NCI-H1092 treated with DMSO at 0.1 percent for 48 hours (cell line): ENCODE data around the gene SEMA5A.

Experiments used
- DNase-seq: peaks from one replicate; lab custom pipeline; 2025; lab: John Stamatoyannopoulos, UW

Gene SEMA5A

GRCh38 chr5:9112520-9113291 lies 433.2 kb downstream of the SEMA5A start:
- no peak for DNase-seq

DNA sequence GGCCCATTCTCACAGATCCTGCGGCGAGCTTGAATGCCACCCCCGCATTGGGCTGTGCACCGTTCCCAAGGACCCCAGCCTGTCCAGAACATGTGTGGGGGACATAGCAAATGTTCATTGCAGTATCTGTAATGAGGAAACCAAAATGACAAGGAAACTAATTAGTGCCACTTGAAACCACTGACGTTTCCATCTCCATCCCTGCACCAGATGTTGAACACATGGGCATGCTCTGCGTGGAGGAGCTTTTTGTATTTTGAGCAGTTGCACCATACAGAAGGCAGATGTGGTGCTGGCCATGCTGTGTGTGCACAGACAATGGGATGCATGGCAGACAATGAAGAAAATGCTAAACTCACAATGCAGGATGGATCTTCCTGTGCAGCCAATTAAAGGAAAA lies 437.7 kb downstream of the SEMA5A start:
- no peak for DNase-seq

DNA sequence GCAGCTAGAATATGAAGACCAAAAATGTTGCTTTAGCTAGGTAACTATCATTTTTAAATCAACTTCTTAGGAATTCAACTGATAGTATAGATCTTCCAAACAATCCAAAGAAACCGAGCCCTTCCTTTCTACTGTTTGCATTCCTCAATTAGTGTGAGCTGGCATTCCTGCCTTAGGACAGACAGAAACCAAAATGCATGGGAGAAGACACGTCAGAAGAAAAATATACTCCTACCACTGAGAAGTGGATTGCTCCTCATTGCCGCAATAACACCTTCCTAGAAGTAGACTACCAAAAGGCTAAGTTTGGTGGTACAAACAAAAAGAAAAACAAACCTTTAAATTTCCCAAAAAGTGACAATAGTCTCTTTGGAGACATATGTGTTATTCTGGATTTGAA lies 440.0 kb downstream of the SEMA5A start:
- no peak for DNase-seq

GRCh38 chr5:9104571-9105339 lies 441.1 kb downstream of the SEMA5A start:
- no peak for DNase-seq

DNA sequence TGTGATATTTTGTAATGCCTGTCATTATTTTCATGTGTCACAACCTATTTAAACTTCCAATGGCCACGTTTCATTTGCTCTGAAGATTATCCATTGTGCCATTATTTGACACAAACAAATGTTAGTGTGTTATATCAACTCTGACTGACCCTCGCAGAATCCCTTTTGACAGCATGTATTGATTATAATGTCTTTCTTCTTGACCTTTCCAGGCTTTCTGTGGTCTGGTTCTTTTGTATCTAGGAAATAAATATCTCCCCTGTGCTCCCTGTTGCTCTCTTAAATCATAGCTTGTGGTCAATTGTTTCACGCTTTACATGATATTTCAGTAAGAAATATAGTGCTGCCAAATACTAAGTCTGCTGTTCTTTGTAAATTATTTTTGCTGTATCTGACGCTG lies 442.6 kb downstream of the SEMA5A start:
- no peak for DNase-seq

DNA sequence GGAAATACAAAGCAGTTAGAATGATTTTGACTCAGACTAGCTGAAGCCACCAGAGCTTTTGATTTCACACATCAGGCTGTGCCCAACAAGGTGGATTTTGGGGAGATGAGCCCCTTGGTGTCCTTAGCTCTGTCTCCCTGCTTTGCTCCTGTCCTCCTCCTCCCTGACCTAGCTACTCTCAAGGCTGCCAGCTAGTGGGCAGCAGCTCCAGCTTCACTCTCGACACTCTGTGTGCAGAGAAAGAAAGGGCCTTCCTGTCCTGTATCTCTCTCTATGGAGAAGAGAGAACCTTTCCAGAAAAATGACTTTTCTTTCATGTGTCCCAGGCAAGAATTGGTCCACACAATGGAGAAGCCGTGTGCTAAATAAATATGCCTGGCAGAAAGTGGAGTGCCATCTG lies 446.2 kb downstream of the SEMA5A start:
- no peak for DNase-seq

- DNase-seq: no peak
Observed at GRCh38 chr5:9098990-9099389, 446.9 kb downstream of the SEMA5A start.

DNA sequence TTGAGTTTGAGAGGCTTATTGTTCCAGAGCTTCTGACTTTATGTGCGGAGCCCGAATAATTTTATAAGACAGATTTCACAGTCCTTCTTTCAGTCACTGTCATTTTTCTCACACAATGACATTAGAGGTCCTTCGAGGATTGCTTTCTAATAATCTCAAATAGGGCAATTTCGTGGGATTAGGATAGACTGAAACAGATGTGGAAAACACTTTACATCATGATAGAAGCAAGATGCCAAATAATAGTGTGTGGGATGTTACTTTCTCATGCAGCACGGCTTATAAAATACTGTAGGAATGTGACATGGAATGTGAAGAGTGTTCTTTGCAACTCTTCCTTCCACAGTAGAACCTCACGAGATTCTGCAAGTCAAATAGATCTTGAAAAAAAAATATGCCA lies 451.3 kb downstream of the SEMA5A start:
- DNase-seq: no peak

- no peak for DNase-seq
Observed at GRCh38 chr5:9091896-9092662, 453.8 kb downstream of the SEMA5A start.

DNA sequence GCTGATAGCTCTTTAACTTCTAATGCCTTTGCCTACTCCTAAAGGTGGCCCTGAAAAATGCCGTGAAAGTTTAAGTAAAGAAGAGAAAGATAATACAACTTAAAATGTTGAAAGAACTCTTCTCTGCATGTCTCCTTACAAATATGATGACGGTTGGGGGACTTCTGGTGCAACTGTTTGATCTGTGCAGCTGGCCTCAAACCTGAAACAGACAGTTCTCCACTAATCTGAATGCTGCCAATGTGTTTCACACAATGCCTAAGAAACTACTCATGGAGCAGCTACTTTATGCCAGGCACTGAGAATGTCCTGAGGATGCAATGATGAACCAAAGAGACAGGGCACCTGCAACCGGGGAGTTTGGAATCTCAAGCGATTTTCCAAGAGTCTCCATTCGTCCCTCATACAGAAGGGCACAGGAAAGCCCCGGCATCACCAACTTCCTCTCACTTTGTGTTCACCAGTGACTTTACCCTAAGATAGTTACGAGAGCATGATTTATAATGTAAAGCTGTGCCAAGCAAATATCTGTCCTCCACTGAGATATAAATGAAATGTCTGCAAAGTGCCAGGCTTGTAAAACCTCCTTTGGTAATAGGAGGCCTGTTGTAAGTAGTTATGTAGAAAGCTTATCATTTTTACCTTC lies 455.4 kb downstream of the SEMA5A start:
- DNase-seq: no peak

DNA sequence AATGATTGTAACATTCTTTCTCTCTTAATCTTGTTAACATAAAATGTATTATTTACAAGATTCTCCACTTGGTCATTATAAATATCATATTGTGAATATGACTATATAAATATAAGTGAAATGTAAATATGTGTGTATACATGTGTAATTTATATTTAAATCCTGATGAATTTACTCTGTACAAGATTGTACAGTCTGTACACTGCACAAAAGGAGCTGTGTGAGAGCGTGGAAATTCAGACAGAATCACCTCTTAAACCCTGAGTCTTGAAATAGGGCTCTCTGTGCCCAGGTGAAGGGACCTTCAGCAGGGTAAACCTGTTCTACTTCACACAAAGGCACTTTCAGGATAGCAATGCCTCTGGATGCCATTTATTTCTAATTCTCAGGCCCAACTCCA lies 456.0 kb downstream of the SEMA5A start:
- no peak for DNase-seq

DNA sequence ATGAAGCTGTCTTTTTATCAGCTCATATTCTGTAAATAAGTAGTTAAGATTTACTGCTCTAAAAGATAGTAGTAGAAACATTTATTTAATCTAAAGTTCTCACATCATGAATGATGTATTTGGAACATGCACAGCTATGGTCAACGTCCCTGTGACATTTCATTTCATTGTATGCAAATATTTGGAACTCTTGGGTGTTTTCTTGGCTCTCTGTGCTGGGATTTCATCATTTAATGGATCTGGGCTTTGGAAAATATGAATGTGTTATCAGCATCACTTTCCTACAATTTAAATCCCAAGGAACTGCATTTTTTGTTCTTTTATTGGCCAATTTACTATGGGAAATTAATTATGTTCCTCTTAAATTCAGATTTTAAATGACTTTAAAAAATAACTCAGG lies 462.9 kb downstream of the SEMA5A start:
- DNase-seq: no peak

DNA sequence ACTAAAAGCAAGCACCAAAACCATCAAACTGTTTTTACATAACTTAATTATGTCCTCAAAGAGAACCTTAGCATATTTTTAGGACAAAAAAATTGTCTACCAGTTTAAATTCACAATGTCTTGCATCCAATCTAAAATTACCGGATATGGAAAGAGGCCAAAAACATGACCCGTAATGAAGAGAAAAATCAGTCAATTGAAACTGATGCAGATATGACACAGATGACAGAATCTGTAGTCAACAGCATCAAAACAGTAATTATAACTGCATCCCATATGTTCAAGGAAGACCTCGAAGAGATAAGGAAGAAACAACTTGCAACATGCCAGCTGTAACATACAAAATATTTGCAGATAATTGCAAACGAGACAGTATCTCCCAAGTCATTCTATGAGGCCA lies 473.2 kb downstream of the SEMA5A start:
- DNase-seq: no peak

DNA sequence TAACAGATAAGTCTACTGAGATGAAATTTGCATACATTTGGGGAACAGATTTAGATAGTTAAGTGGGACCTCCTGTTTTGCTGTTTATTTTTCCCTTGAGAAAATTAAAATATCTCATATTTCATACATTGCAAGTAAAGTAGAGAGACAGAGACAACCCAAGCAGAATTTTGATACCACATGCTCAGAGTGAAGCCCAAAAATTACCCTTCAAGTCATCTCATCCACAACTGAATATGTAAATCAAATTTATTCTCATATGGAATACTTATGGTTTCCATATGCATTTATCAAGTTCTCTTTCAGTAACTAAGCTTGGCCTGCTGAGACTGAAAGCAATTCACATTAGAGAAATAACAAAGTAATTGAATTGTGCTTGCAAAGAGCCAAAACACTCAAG lies 474.4 kb downstream of the SEMA5A start:
- no peak for DNase-seq

GRCh38 chr5:9071074-9071473 lies 474.8 kb downstream of the SEMA5A start:
- DNase-seq: no peak

DNA sequence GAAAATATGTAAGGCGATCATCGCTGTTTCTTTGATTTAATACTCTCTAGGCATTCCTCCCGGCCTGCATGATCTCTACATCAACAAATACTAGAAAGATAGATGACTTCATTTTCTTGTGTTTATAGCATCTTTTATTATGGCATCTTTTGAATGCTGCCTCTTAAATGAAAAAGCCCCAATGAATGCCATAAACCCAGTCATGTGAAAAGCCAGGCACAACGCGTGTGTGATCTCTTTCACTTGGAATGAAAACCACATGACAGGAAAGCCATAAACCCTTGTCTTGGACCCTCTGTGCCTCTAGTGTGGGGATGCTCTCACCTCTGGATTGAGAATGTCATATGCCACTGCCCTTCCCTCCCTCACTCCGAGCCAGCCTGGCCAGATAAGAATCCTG lies 476.2 kb downstream of the SEMA5A start:
- DNase-seq: no peak

- DNase-seq: no peak
Observed at GRCh38 chr5:9067154-9067553, 478.7 kb downstream of the SEMA5A start.

DNA sequence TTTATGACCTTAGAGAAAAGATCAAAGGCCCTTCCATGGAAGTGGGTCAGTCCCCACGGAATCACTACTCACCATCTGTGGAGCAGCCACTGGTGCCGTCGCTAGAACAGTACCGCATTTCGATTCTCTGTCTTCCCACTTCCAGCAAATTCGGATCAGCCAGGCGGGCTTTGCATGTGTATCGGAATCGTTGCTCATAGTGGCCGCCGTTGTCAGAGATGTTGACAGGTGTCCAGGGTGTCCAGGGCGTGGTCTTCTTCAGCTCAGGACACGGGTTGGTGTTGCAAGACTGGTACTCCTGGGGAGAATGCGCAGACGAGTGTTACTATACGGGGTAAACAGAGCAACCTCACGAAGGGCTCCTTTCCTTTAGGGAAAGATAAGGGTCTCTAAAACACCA lies 479.5 kb downstream of the SEMA5A start:
- DNase-seq: no peak

DNA sequence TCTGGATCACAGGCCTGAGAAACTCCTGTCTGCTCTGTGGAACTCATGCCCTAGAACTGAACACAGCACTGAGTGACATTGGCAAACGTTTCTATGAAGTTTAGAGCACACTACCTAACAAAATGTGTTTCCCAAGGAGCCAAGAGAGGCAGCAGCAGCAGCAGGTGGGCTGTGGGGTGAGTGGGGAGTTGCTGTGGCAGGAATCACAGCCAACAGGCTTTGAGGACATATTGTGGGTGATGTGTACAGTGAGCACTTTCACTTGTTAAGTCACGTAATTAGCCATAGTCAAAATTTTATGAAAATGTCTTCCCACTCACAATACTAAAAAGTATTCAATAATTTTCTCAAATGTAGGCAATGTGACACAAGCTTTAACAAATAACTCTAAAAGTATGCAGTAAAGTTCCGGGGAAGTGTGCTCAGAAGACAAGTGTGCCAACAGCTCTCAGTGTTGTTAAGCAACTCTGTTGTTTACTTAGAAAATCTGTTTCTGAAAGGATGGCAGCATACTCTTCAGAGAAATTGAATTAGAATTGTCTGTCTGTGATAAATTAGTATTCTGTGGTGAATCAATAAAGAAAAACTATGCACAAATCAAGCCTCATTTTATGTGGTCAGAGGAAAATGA lies 482.1 kb downstream of the SEMA5A start:
- no peak for DNase-seq

DNA sequence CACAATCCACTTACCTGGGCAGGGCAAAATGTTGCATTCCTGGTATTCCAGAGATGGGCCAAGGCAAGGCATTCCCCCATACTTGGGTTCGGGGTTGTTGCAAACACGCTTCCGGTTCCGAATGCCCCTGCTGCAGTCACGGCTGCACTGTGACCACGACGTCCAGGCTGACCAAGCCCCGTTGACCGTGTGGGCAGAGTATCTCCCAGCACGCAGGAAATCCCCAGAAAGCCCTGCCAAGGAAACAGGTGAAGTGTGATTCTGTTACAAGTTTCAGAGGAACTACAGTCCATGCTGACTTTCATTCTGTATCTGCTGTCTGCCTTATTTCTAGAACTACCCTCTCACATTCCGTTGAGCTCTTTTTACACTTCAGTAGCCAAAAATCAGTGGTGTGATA lies 483.0 kb downstream of the SEMA5A start:
- DNase-seq: no peak

DNA sequence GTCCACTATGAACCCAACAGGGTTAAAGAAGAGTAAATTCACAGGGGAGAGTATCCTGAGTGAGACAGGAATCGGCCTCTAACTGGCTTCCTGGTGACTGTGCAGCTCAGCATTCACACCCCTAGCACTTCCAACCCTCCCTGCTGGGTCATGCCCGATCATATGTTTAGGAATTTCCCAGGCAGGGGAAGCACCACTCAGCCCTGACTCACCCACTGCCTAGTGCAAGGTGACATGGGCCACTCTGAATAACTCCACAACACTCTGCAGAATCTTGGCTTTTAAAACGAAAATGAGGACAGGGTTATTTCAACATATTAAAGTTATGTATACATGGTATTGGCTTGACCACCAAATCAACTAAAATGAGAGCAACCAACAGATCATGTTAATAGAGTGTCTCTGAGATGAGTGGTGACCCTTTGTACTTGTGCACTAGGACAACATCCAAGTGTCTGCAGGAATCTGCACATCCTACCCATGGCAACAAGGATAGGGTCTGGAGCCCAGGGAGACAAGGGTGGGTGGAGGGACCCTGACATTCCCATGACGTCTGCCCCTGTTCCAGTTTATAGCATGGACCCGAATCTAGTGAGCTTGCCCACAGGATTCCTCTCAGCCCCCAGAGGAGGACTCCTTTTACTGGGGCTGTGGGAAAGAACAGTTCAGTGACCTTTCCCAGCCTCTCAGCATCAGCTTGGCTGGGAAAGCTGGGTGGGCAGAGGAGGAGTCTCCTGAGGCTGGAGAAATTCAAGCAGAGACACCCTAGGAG lies 485.8 kb downstream of the SEMA5A start:
- no peak for DNase-seq
